ENCODE data around the gene RPA1.

GRCh38 chr17:1947229-1947742 lies 117.5 kb downstream of the RPA1 start:
- no peak for TF ChIP-seq CTCF (IDR thresholded peaks at IDR 0.05)
- no peak for TF ChIP-seq POLR2AphosphoS5 (IDR thresholded peaks at IDR 0.05)
- TF ChIP-seq POLR2A (IDR thresholded peaks at IDR 0.05; ENCODE audit: low read depth) = no peak
- TF ChIP-seq EP300 (IDR thresholded peaks at IDR 0.05) = no peak
